HG02798 (cell line): ENCODE data around the gene ERC2.

ENCODE experiments used
- ATAC-seq: cut with Tn5 transposase; IDR thresholded peaks from one replicate; pipeline ENCODE4 v1.9.1; 2021; ENCODE audit warnings: mild to moderate bottlenecking; ENCODE audit not compliant: unreplicated experiment, poor library complexity

ERC2 gene

DNA sequence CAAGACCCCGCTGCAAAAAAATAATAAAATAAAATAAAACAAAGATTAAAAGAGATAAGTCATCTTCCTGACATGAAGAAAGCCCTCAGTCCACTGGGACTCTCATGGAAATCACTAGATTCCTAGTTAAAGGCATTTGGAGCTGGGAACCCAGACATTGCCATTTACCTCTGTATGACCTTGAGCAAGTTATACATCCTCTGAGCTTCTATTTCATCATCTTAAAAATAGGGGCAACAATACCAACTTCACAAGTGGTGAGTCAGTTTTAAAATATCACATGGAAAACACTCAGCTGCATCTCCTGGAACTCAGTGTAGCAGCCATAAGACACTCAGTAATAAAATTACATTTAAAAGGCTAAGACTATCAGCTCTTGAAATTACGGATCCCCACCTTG, 334.8 kb downstream of the ERC2 start:
- no peak for ATAC-seq

DNA sequence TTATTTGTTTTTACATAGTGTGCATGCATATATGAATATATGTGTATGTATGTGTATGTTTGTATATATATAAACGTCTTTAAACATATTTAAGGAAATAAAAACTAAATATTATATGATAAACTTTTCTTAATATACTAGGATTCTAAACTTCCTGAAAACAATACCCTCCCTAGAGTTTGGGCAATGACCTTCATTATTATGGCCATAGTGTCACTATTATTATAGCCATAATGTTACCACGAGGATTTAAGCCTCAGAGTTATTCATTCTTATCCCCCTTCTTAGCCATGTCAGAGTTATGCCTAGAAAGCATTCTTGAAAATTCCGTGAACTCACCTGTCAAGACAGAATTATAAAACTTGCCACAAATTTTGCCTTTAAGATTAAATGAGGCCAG, 335.5 kb downstream of the ERC2 start:
- ATAC-seq, result no peak

DNA sequence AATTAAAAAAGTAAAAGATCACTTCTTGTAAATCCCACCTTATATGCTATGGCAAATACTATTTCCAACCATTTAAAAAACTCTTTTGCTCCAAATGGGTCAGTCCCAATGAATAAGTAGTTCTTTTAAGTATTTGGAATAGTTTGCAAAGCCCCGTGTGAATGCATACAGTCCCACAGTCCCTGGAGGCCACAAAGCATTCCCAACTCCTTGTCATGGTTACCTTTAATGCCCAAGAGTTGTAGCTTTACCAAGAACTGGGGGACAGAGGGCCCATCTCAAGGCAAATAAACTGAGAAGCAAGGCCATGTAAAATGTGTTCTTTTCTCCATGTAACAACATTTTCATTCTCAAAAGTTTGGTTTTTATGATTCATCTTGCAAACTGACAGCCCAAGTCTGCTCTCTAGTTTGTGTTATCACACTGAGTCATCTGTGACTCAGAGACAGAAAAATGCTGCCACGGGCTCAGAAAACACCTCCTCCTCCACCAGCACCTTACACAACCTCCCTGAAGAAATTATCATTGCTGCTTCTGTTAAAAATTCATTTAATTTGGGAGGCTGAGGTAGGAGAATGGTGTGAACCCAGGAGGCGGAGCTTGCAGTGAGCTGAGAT, 336.2 kb downstream of the ERC2 start:
- ATAC-seq, result no peak

DNA sequence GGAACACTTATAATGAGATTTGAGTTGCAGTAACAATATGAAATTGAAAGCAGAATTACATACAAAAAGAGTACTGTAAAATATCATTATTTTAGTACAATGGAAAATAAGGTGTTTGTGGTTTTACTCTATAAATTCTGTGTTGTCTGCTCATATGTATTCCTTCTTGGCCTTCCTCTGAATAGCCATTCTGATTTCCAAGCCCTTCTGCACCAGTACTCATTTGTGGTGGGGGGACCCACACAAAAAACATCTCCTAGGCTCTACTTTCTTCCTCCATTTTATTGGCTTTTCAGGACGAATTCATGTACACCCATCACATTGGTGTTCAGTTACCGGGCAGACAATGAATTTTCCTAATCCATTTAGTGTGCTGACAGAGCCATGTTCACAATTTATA, 338.2 kb downstream of the ERC2 start:
- no peak for ATAC-seq

DNA sequence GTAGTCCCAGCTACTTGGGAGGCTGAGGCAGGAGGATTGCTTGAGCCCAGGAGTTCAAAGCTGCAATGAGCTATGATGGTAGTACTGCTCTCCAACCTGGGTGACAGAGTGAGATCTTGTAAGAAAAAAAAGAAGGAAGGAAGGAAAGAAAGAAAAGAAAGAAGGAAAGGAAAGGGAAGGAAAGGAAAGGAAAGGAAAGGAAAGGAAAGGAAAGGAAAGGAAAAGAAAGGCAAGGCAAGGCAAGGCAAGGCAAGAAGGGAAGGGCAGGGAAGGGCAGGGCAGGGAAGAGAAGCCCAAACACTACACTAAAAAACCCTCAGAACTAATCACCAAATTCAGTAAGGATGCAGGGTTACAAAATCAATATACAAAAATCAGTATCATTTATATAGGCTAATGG, 341.6 kb downstream of the ERC2 start:
- ATAC-seq, result no peak

DNA sequence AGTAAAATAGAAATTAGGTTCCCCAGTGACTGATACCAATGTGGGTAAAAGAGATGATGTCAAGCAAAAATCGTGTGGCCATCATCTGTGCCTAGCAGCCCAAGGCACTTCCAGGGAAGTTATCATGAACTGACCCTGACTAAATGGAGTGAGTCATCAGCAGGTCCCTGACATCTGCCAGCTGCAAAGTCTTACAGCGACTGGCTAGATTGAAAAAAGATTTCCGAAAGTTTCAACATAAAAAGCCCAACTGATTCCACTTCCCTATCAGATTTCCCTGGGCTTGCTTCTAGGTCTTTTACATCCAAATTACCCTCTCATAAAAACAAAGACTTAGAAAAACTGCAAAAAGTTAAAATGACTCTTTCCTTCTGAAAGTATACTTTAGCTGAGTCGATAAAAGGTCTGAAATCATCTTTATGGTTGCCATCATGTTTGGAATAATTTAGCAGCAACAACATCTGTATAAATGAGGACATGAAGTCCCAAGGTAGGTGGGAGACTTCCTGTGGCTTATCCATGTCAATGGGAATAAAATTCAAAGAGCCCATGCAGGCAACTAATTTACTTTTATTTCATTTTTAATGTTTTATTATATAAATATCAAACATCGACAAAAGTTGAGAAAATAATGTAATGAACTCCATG, 342.8 kb downstream of the ERC2 start:
- ATAC-seq, result no peak

DNA sequence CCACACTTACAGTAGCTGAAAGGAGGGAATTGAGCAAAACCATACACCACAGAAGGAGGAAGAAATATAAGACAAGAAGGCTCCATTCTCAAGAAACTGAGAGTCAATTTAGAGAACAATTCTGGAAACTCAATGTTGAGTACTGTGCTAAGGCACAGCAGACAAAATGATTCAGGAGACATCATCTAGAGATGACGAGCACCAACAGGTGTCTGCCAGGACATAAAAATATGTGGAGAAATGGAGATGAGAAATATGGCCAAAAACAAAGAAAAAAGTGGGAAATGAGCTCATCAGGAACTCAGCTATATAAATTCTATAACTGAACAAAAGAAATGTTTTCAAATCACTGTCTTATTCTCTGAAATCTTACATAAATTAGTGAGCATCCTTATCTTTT, 343.7 kb downstream of the ERC2 start:
- no peak for ATAC-seq

DNA sequence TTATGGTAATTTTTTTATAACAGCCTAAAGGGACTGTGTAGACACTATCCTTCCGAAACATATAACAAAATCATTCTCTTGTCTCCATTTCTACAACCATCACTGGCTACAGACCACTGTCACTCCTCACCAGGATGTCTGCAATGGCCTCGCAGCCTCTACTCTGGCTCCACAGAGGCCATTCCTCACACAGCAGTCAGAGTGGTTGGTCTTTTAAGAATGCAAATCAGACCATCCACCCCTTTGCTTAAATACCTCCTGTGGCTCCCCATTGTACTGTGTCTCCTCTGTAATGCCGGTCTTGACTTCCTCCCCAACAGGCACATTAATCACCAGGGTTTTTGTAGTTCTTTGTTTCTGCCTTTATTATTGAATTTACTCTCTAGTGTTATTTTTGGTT, 344.8 kb downstream of the ERC2 start:
- ATAC-seq, result no peak

DNA sequence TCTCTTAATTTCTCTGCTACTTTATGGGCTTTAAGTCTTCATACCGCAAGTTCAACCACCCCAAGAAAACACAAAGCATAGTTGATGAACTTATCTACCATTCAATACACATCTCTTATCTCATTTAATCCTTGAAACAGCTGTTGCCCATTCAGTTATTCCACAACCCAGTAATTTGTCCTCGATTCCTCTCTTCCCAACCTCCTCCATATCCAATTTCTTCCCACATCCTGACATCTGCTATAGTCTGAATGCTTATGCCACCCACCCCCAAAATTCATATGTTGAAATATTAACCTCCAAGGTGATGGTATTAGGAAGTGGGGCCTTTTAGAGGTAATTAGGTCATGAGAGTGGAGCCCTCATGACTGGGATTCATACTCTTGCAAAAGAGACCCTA, 345.4 kb downstream of the ERC2 start:
- ATAC-seq, result no peak

DNA sequence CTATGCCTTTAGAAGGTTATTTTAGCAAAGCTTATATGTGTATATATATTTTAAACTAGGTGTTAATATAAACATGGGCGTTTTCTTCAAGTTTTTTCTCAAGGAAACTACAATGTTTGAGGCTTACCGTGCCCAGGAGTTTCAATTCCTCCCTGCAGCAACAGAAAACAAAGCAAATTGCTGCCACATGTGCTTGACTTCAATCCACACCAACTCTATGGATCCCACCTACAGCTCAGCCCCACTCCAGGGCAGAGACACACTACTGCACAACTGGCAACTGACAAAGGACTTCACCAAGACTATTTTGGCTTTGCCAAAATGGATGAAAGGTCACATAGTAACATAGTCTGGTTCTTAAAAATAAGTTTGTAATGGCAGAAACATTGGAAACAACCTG, 346.6 kb downstream of the ERC2 start:
- no peak for ATAC-seq

DNA sequence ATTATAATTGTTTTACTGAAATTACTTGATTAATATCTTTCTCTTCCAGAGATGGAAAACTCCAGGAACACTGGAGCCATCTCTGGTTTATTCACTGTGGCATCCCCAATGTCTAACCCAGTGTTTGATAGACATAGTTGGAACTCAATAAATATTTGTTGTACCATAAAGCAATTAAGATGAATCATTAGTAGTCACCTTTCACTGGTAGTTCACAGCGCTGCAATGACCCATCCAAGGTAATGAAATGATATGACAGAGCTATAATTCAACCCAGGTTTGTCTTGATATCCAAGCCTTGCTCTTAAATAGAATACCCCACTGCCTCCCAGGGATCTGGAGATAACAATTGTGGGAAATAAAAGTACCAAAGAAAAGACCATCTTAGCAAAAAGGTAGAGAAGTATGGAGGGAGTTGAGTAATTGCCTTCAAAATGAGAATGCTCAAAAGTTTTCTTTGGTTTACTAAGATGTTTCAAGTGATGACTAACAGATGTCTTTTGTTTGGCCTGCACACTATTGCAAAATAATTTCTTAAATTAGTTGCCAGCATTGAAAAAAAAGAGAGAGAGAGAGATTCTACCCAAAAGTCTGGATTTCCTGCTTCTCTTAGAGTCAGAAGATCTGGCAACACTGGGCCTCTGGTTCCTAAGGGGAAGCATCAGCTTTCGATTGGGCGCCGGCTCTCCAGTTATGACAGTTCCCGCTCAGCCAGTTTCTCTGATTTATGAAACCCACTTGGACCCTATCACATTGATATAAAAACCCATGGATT, 348.5 kb downstream of the ERC2 start:
- no peak for ATAC-seq

DNA sequence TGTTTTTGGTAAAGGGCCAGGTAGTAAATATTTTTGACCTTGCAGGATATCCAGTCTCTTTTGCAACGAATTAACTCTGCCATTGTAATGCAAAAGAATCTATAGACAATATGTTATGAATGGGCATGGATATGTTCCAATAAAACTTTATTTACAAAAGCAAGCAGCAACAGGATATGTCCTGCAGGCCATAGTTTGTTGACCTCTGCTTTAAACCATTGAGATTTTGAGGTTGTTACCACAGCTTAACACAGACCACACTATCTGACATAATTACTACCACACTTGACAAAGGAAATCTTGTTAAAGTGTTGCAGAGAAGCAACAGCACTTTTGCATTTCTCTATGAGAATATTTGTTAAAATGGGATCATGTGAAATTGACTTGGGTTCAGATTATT, 349.3 kb downstream of the ERC2 start:
- no peak for ATAC-seq

DNA sequence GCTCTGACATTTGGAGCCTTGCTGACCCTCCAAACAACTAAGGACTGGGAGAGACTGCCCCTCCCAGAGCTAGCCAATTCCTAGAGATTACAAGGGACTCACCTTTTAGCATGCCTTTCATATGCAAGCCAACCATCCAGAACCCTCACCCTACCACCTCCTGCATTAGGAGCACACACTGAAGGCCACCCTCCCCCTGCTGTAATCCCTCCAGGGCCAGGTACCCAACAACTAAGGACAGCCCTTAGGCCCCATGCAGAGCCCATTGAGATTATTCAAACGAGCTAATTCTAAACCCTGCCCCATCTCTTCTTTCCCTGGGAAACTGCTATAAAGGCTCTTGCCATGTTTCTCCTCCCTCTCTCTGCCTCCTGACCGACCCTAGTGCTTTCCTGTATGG, 352.6 kb downstream of the ERC2 start:
- no peak for ATAC-seq

DNA sequence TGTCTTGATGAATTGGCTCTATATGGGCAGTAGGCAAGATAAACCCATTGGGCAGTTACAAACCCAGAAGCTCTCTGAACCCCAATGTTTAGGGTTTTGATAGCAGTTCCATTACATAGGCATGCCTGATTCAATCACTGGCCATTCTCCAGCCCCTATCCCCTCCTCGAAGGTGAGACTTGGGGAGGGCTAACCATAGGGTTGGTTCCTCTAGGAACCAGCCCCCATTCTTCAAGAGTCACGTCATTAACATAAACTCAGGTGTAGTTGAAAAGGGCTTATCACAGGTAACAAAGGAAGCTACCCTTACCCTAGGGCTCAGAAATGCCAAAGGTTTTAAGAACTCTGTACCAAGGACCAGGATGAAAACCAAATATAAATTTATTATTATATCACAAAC, 353.1 kb downstream of the ERC2 start:
- ATAC-seq, result no peak

DNA sequence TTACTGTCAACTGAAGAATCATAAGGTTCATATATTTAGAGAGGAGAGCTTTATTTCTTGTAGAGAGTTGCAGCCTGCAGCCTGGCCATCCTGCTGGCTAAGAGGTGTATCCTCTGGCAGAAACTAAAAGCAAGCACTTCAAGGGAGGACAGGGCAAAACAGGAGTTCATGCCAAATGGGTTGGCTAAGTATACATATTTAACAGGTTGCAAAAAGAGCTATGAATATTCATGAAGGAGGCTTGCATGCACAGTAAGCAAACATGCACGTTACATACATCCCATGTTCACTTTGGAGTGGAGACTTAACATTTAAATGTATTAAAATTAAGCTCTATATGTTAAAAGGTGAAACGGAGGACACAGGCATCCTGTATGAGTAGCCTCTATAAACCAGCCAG, 354.4 kb downstream of the ERC2 start:
- ATAC-seq, result no peak

DNA sequence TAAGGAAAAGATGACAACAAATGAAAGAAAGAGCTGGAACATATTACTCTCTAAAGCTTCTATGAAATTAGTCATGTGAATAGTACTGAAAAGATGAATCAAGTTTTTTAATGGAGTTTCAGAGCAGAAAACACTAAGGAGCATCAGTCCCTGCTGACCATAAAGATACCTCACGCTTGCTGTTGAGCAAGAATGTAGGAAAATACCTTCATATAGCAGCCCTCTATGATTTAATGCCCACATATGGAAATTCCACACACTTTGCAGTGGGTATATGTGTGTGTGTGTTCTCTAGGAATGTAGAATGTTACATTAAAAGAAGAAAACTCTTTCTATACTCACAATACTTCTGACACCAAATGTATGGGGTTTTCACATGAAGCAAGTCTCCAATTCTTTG, 355.0 kb downstream of the ERC2 start:
- ATAC-seq, result no peak

DNA sequence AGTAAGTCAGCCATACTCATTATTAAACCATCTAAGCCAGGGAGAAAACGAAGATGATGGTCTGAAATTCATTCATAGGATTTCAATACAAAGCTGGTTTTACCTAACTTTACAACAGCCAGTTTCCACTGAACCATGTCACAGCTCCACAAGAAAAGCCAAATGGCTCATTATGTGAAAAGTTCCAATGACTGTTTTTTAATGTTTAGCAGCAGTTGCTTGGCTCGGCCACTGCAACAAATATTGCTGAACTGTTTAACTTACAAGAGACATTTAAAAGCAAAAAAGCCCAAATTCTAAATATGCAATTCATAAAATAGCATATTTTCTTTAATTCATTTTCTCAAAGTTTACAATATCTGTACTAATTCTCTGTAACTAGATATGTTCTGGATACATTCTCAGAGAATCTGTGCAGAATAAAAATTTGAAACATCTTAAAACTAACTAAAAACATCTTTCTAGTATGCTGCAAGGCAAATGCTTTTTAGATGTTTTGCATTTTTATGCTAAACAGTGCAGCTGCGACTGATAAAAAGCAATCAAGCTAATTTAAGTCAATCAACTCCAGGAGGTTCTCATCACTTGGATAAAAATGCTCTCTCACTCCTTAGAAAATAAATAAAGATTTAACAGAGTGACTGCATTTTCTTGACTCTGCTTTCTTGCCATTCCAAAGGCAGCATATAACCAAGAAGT, 356.5 kb downstream of the ERC2 start:
- ATAC-seq, result no peak

DNA sequence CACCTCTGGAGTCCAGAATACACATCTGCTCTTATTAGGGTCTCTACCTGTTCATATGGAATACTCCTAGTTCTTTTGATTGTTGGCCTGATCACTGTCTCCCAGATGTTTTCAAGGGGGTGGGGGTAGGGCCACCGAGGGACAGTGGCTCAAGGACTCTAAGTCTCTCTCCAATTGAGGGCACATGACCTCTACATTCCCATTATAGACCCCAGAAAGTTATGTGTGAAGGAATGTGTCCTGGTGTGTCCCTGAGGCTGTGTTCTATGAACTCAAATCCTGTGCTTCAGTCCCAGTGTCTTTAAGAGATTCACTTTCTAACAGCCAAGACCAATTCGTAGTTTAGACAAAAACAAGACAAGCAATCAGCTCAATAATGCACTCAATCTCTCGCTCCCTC, 357.4 kb downstream of the ERC2 start:
- ATAC-seq, result no peak

DNA sequence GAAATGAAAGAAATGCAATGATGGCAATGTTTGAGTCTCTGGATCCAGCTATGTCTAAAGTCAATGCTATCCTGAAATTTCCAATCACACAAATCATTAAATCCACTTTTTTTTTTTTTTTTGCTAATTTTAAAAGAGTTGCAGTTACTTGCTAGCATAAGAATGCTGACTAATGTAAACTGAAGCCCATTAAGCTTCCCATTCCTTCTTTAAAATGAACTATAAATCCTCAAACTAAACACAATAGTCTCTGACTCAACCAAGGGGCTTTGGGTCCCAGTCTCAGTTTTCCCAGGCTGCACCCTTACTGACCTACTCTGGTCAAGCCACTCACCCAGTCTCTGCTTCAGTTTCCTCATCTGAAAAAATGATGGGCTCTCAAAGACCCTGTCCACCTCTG, 361.1 kb downstream of the ERC2 start:
- ATAC-seq, result no peak

DNA sequence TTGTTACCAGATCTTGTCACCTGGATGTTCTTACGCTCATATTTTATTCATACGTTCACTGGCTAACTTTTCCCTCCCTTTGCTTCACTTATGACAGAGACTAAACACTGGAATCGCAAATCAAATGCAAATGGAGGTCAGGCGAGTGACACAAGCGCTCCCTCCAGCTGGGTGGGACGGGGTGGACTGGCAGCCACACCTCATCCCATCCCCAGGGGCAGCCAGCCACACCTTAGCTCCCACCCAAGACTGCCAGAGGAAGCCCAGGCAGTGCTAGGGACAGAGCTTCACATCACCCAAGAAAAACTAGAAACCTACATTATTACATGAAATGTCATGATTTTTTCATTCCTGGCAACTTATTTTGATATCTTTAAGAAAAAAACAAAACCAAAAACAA, 366.2 kb downstream of the ERC2 start:
- ATAC-seq, result no peak

DNA sequence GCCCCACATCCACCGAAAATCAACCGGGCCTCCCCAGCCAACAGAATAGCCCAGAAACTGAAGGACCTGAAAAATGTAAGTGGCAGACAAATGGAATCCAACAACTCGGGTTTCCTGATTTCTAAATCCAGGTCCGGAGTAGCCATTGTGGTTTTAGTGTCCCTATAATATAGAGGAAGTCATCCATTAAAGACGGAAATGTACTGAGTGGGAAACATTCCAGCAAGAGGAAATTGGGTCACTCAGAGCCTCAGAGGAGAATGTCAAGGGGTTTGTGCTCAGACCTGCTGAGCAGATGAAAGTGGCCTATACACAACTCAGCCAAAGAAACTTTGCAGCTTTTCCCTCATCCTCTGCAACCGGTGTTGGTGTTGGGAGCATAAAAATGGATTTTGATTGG, 366.7 kb downstream of the ERC2 start:
- no peak for ATAC-seq
